Type B pancreatic cell (in vitro differentiated cells): ENCODE measurements around the gene CIT. TPM values are rescaled to one million over a fixed set of nuclear protein-coding genes. Genes with fewer than 3 reads are reported as not detected.

Experiments used
- DNase-seq: peaks from one replicate; pipeline ENCODE4 v3.0.0; 2021; ENCODE audit warnings: mixed read lengths; ENCODE audit not compliant: unreplicated experiment; ENCODE audit errors: extremely low spot score
- H3K27ac Mint-ChIP-seq: 2 replicates; pipeline ENCODE4 v1.8.0; 2021; ENCODE audit warnings: mild to moderate bottlenecking, mixed read lengths
- H3K27me3 Mint-ChIP-seq: 2 replicates; pipeline ENCODE4 v1.8.0; 2021; ENCODE audit warnings: mixed read lengths
- H3K36me3 Mint-ChIP-seq: 2 replicates; pipeline ENCODE4 v1.8.0; 2021; ENCODE audit warnings: mixed read lengths
- H3K4me1 Mint-ChIP-seq: one replicate; pipeline ENCODE4 v1.8.0; 2021; ENCODE audit warnings: mixed read lengths; ENCODE audit not compliant: unreplicated experiment
- H3K4me3 Mint-ChIP-seq: 2 replicates; pipeline ENCODE4 v1.8.0; 2021; ENCODE audit warnings: mild to moderate bottlenecking, mixed read lengths
- H3K9me3 Mint-ChIP-seq: 2 replicates; pipeline ENCODE4 v1.8.0; 2021; ENCODE audit warnings: mixed read lengths
- total RNA-seq: library from RNA; stranded (reverse); gene quantifications from 2 replicates; pipeline ENCODE4 v1.2.1, GENCODE V29; 2021; ENCODE audit warnings: low replicate concordance
- TF ChIP-seq, protein P1 (sequence below): fragments of 200-600 bp; sonication (generic); conservative IDR thresholded peaks from 2 replicates; pipeline ENCODE4 v1.5.0; 2021; ENCODE audit warnings: antibody characterized with exemption, mild to moderate bottlenecking

CIT gene
- total RNA-seq, 1 donor from 2014 or later = 50.9 TPM

DNA sequence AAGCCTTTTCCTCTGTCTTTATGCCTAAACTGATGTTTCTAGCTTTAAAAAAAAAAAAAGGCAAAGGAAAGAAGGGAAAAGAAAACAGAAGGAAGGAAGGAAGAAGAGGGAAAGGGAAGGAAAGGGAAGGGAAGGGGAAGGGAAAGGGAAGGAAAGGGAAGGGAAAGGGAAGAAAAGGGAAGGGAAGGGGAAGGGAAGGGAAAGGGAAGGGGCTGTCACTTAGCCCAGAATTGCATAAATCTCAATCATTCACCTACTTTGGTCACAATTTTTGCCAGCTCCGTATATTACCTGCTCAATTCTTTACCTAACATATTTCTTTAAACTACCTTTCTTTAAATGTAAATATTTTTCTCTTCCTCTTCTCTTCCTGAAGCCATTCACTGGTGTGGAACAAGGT, 26.8 kb downstream of the CIT start:
- Mint-ChIP-seq H3K9me3 (no peaks in the 10 kb centered on the region), H3K27ac (no peak overlapping the region), H3K4me1 (no peaks in the 10 kb centered on the region), H3K36me3 (peaks cover 12% of the 10 kb centered on the region), H3K4me3 (no peak overlapping the region), H3K27me3 (no peaks in the 10 kb centered on the region)
- no peak for DNase-seq
- TF ChIP-seq, protein P1, sequence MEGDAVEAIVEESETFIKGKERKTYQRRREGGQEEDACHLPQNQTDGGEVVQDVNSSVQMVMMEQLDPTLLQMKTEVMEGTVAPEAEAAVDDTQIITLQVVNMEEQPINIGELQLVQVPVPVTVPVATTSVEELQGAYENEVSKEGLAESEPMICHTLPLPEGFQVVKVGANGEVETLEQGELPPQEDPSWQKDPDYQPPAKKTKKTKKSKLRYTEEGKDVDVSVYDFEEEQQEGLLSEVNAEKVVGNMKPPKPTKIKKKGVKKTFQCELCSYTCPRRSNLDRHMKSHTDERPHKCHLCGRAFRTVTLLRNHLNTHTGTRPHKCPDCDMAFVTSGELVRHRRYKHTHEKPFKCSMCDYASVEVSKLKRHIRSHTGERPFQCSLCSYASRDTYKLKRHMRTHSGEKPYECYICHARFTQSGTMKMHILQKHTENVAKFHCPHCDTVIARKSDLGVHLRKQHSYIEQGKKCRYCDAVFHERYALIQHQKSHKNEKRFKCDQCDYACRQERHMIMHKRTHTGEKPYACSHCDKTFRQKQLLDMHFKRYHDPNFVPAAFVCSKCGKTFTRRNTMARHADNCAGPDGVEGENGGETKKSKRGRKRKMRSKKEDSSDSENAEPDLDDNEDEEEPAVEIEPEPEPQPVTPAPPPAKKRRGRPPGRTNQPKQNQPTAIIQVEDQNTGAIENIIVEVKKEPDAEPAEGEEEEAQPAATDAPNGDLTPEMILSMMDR = no peak

DNA sequence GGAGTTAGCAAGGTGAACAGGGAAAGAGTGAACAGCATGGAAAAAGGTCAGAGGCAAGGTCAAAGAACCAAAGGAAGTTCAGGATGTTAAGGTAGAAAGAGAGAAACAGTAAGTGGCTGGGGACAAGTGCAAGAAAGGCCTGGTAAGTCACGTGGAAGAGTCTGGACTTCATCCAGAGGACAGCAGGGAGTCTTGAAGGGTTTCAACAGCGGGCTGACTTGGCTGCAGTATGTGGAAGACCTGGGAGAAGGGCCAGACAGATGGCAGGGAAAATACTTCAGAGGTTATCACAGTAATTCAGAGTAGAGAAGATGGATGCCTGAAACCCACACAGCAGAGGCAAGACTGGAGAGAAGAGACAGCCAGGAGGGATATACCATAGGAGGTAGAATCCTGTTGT, 34.0 kb downstream of the CIT start:
- TF ChIP-seq, protein P1 = no peak
- H3K27me3 Mint-ChIP-seq = no peaks in the 10 kb centered on the region
- peaks cover 25% of the 10 kb centered on the region for H3K36me3 Mint-ChIP-seq
- peaks cover 6% of the 10 kb centered on the region for H3K4me1 Mint-ChIP-seq
- no peak overlapping the region for H3K27ac Mint-ChIP-seq
- no peak overlapping the region for H3K4me3 Mint-ChIP-seq
- peaks cover 5% of the 10 kb centered on the region for H3K9me3 Mint-ChIP-seq
- DNase-seq = no peak

DNA sequence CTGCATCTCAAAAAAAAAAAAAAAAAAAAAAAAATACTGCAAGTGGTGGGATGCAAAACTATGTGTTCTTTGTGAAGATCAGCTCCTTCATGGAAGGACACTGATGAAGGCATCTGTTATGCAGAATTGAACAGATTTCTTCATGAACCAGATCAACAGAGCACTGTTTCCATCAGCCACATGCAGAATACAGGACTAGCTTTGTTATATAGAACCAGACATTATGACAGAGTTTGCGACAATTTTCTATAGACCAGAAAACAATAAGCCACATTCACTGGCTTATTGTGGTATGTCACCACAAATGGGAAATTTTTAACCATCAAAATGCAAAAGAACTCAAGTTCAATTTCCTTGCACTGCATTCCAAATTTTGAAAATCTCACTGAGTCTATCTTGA, 34.7 kb downstream of the CIT start:
- Mint-ChIP-seq H3K4me1 (peaks cover 6% of the 10 kb centered on the region), H3K27ac (no peak overlapping the region), H3K27me3 (no peaks in the 10 kb centered on the region), H3K4me3 (no peak overlapping the region), H3K9me3 (peaks cover 5% of the 10 kb centered on the region), H3K36me3 (peaks cover 25% of the 10 kb centered on the region)
- TF ChIP-seq, protein P1 = no peak
- no peak for DNase-seq

DNA sequence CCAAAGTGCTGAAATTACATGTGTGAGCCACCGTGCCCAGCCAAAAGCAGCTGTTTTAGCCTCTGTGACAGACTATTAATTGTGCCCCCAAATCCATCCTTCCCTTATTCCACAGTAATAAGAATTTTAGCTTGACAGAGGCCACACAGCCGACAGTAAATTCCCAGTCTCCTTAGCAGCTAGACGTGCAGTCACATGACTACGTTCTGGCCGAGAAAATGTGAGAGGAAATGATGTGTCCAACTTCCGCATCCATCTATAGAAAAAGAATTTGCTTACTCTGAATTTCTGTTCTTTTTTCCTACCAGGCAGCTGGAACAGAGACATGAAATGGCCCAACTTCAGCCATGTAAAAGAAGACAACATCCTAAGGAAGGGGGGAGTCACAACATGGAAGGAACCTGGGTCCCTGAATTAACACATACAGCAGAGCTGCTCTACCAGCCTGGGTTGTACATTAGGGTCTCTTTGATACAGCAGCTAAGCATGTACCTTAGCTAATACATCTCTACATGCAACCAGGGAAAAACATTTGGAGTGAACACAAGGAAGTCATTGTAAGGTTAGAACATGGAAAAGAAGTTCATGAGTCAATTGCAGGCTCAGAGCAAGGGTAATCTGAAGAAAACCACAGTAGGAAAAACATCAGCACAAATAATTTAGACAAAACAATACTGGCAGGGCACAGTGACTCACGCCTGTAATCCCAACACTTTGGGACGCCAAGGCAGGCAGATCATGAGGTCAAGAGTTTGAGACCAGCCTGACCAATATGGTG, 35.5 kb downstream of the CIT start:
- peaks cover 5% of the 10 kb centered on the region for H3K9me3 Mint-ChIP-seq
- TF ChIP-seq, protein P1 = no peak
- H3K27ac Mint-ChIP-seq = no peak overlapping the region
- H3K36me3 Mint-ChIP-seq = peaks cover 25% of the 10 kb centered on the region
- H3K4me1 Mint-ChIP-seq = peaks cover 6% of the 10 kb centered on the region
- no peak overlapping the region for H3K4me3 Mint-ChIP-seq
- no peaks in the 10 kb centered on the region for H3K27me3 Mint-ChIP-seq
- no peak for DNase-seq

DNA sequence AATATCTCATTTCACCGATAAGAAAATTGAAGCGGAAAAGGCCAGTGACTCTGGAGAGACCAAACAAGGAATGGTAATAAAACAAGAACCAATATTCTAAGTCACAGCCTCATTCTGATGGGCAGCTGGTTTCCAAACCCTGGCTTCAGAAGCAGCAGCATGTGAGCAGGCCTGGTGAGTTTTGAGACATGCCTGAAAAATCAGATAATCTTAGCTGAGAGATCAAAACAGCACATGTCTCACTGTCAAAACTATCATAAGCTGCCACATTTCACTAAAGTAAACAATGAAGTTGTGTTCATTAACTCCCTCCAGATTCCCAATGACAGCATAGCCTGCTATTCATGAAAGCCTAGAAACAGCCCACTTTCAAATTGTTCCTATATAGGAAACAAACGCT, 36.5 kb downstream of the CIT start:
- Mint-ChIP-seq H3K36me3 (peaks cover 25% of the 10 kb centered on the region), H3K4me1 (peaks cover 6% of the 10 kb centered on the region), H3K27ac (no peak overlapping the region), H3K4me3 (no peak overlapping the region), H3K9me3 (peaks cover 5% of the 10 kb centered on the region), H3K27me3 (no peaks in the 10 kb centered on the region)
- TF ChIP-seq, protein P1 = no peak
- no peak for DNase-seq
